ENCODE data around the gene SMIM22.
A peak's percentile ranks its signal among the peaks of the same experiment; 100 is the strongest.

The SMIM22 gene

GRCh38 chr16:4769306-4769638, 25.9 kb upstream of the SMIM22 start:
- ChIA-PET CTCF (no interaction called here), POLR2A (no interaction called here)
- Histone ChIP-seq H3K27ac (ENCODE audit: insufficient read depth in 1 of 2, low read depth in 1 of 2, low read length in 2 of 2, poor library complexity in 1 of 2, severe bottlenecking in 2 of 2) (no peak overlapping the region), H3K9me3 (ENCODE audit: control extremely low read depth in 1 of 5, control insufficient read depth in 4 of 5, insufficient read depth in 2 of 5, low read depth in 1 of 5, low read length in 4 of 5) (no peaks in the 10 kb centered on the region), H3K27me3 (replicated peaks in 2 of 5; ENCODE audit: control insufficient read depth in 4 of 5, insufficient read depth in 5 of 5, low read length in 4 of 5) (no peaks in the 10 kb centered on the region), H3K36me3 (ENCODE audit: control insufficient read depth in 4 of 4, insufficient read depth in 4 of 4, low read length in 3 of 4) (peaks cover 0 to 5% (median 2%) of the 10 kb centered on the region in 4 experiments), H3K4me1 (ENCODE audit: control extremely low read depth in 1 of 4, control insufficient read depth in 4 of 4, insufficient read depth in 4 of 4, low read length in 3 of 4) (peaks cover 7 to 31% (median 25%) of the 10 kb centered on the region in 4 experiments), H3K4me3 (ENCODE audit: control insufficient read depth in 1 of 7, extremely low read depth in 1 of 7, insufficient read depth in 4 of 7, low read depth in 2 of 7, low read length in 6 of 7) (peak overlapping the region in 3 of 7 experiments; percentile 72 to 89 (median 78))
- peak in 1 of 3 donors; percentile 5 for DNase-seq
- WGBS (ENCODE audit: insufficient coverage), result 90% methylated on average over 7 of the region's 7 CpGs

GRCh38 chr16:4771646-4772045, 23.5 kb upstream of the SMIM22 start:
- no peak overlapping the region for H3K4me3 ChIP-seq (ENCODE audit: control insufficient read depth in 1 of 7, extremely low read depth in 1 of 7, insufficient read depth in 4 of 7, low read depth in 2 of 7, low read length in 6 of 7)
- no peak overlapping the region for H3K27ac ChIP-seq (ENCODE audit: insufficient read depth in 1 of 2, low read depth in 1 of 2, low read length in 2 of 2, poor library complexity in 1 of 2, severe bottlenecking in 2 of 2)
- peak in 2 of 3 donors; percentile 18 to 29 for DNase-seq
- POLR2A ChIA-PET, result no interaction called here
- H3K27me3 ChIP-seq (replicated peaks in 2 of 5; ENCODE audit: control insufficient read depth in 4 of 5, insufficient read depth in 5 of 5, low read length in 4 of 5), result no peaks in the 10 kb centered on the region
- no peaks in the 10 kb centered on the region for H3K36me3 ChIP-seq (ENCODE audit: control insufficient read depth in 4 of 4, insufficient read depth in 4 of 4, low read length in 3 of 4)
- 90% methylated on average over 2 of the region's 3 CpGs for WGBS (ENCODE audit: insufficient coverage)
- H3K4me1 ChIP-seq (ENCODE audit: control extremely low read depth in 1 of 4, control insufficient read depth in 4 of 4, insufficient read depth in 4 of 4, low read length in 3 of 4), result peaks cover 2 to 17% (median 11%) of the 10 kb centered on the region in 4 experiments
- no peaks in the 10 kb centered on the region for H3K9me3 ChIP-seq (ENCODE audit: control extremely low read depth in 1 of 5, control insufficient read depth in 4 of 5, insufficient read depth in 2 of 5, low read depth in 1 of 5, low read length in 4 of 5)
- CTCF ChIA-PET, result no interaction called here

GRCh38 chr16:4772351-4772750, 22.8 kb upstream of the SMIM22 start:
- Histone ChIP-seq H3K36me3 (ENCODE audit: control insufficient read depth in 4 of 4, insufficient read depth in 4 of 4, low read length in 3 of 4) (no peaks in the 10 kb centered on the region), H3K27ac (ENCODE audit: insufficient read depth in 1 of 2, low read depth in 1 of 2, low read length in 2 of 2, poor library complexity in 1 of 2, severe bottlenecking in 2 of 2) (no peak overlapping the region), H3K4me3 (ENCODE audit: control insufficient read depth in 1 of 7, extremely low read depth in 1 of 7, insufficient read depth in 4 of 7, low read depth in 2 of 7, low read length in 6 of 7) (no peak overlapping the region), H3K27me3 (replicated peaks in 2 of 5; ENCODE audit: control insufficient read depth in 4 of 5, insufficient read depth in 5 of 5, low read length in 4 of 5) (no peaks in the 10 kb centered on the region), H3K4me1 (ENCODE audit: control extremely low read depth in 1 of 4, control insufficient read depth in 4 of 4, insufficient read depth in 4 of 4, low read length in 3 of 4) (peaks cover 2 to 16% (median 11%) of the 10 kb centered on the region in 4 experiments), H3K9me3 (ENCODE audit: control extremely low read depth in 1 of 5, control insufficient read depth in 4 of 5, insufficient read depth in 2 of 5, low read depth in 1 of 5, low read length in 4 of 5) (no peaks in the 10 kb centered on the region)
- POLR2A ChIA-PET, result no interaction called here
- CTCF ChIA-PET, result no interaction called here
- WGBS (ENCODE audit: insufficient coverage), result 100% methylated on average over 3 of the region's 5 CpGs
- DNase-seq, result no peak

GRCh38 chr16:4775005-4775404, 20.2 kb upstream of the SMIM22 start:
- Histone ChIP-seq H3K9me3 (ENCODE audit: control extremely low read depth in 1 of 5, control insufficient read depth in 4 of 5, insufficient read depth in 2 of 5, low read depth in 1 of 5, low read length in 4 of 5) (no peaks in the 10 kb centered on the region), H3K27me3 (replicated peaks in 2 of 5; ENCODE audit: control insufficient read depth in 4 of 5, insufficient read depth in 5 of 5, low read length in 4 of 5) (no peaks in the 10 kb centered on the region), H3K4me1 (ENCODE audit: control extremely low read depth in 1 of 4, control insufficient read depth in 4 of 4, insufficient read depth in 4 of 4, low read length in 3 of 4) (no peaks in the 10 kb centered on the region), H3K4me3 (ENCODE audit: control insufficient read depth in 1 of 7, extremely low read depth in 1 of 7, insufficient read depth in 4 of 7, low read depth in 2 of 7, low read length in 6 of 7) (no peak overlapping the region), H3K36me3 (ENCODE audit: control insufficient read depth in 4 of 4, insufficient read depth in 4 of 4, low read length in 3 of 4) (no peaks in the 10 kb centered on the region), H3K27ac (ENCODE audit: insufficient read depth in 1 of 2, low read depth in 1 of 2, low read length in 2 of 2, poor library complexity in 1 of 2, severe bottlenecking in 2 of 2) (no peak overlapping the region)
- no peak for DNase-seq
- CTCF ChIA-PET, result no interaction called here
- WGBS (ENCODE audit: insufficient coverage), result 94% methylated on average over 12 of the region's 13 CpGs
- POLR2A ChIA-PET, result no interaction called here

GRCh38 chr16:4776141-4776705, 18.9 kb upstream of the SMIM22 start:
- WGBS (ENCODE audit: insufficient coverage), result 94% methylated on average over 2 of the region's 2 CpGs
- ChIA-PET POLR2A (no interaction called here), CTCF (no interaction called here)

GRCh38 chr16:4777339-4778049, 17.7 kb upstream of the SMIM22 start:
- no peak overlapping the region for H3K27ac ChIP-seq (ENCODE audit: insufficient read depth in 1 of 2, low read depth in 1 of 2, low read length in 2 of 2, poor library complexity in 1 of 2, severe bottlenecking in 2 of 2)
- CTCF ChIA-PET, result no interaction called here
- no peaks in the 10 kb centered on the region for H3K27me3 ChIP-seq (replicated peaks in 2 of 5; ENCODE audit: control insufficient read depth in 4 of 5, insufficient read depth in 5 of 5, low read length in 4 of 5)
- H3K4me1 ChIP-seq (ENCODE audit: control extremely low read depth in 1 of 4, control insufficient read depth in 4 of 4, insufficient read depth in 4 of 4, low read length in 3 of 4), result no peaks in the 10 kb centered on the region
- no peaks in the 10 kb centered on the region for H3K36me3 ChIP-seq (ENCODE audit: control insufficient read depth in 4 of 4, insufficient read depth in 4 of 4, low read length in 3 of 4)
- DNase-seq, result no peak
- WGBS (ENCODE audit: insufficient coverage), result 95% methylated on average over 14 of the region's 17 CpGs
- H3K9me3 ChIP-seq (ENCODE audit: control extremely low read depth in 1 of 5, control insufficient read depth in 4 of 5, insufficient read depth in 2 of 5, low read depth in 1 of 5, low read length in 4 of 5), result no peaks in the 10 kb centered on the region
- POLR2A ChIA-PET, result no interaction called here
- no peak overlapping the region for H3K4me3 ChIP-seq (ENCODE audit: control insufficient read depth in 1 of 7, extremely low read depth in 1 of 7, insufficient read depth in 4 of 7, low read depth in 2 of 7, low read length in 6 of 7)

More at GRCh38 chr16:4776141-4776705, 18.9 kb upstream of the SMIM22 start:
- Histone ChIP-seq H3K27me3 (replicated peaks in 2 of 5; ENCODE audit: control insufficient read depth in 4 of 5, insufficient read depth in 5 of 5, low read length in 4 of 5) (no peaks in the 10 kb centered on the region), H3K9me3 (ENCODE audit: control extremely low read depth in 1 of 5, control insufficient read depth in 4 of 5, insufficient read depth in 2 of 5, low read depth in 1 of 5, low read length in 4 of 5) (no peaks in the 10 kb centered on the region), H3K27ac (ENCODE audit: insufficient read depth in 1 of 2, low read depth in 1 of 2, low read length in 2 of 2, poor library complexity in 1 of 2, severe bottlenecking in 2 of 2) (no peak overlapping the region), H3K4me3 (ENCODE audit: control insufficient read depth in 1 of 7, extremely low read depth in 1 of 7, insufficient read depth in 4 of 7, low read depth in 2 of 7, low read length in 6 of 7) (no peak overlapping the region), H3K4me1 (ENCODE audit: control extremely low read depth in 1 of 4, control insufficient read depth in 4 of 4, insufficient read depth in 4 of 4, low read length in 3 of 4) (no peaks in the 10 kb centered on the region), H3K36me3 (ENCODE audit: control insufficient read depth in 4 of 4, insufficient read depth in 4 of 4, low read length in 3 of 4) (no peaks in the 10 kb centered on the region)
- no peak for DNase-seq

- POLR2A ChIA-PET, result no interaction called here
- 100% methylated on average over 3 of the region's 5 CpGs for WGBS (ENCODE audit: insufficient coverage)
- H3K27me3 ChIP-seq (replicated peaks in 2 of 5; ENCODE audit: control insufficient read depth in 4 of 5, insufficient read depth in 5 of 5, low read length in 4 of 5), result no peaks in the 10 kb centered on the region
- H3K4me3 ChIP-seq (ENCODE audit: control insufficient read depth in 1 of 7, extremely low read depth in 1 of 7, insufficient read depth in 4 of 7, low read depth in 2 of 7, low read length in 6 of 7), result no peak overlapping the region
- H3K27ac ChIP-seq (ENCODE audit: insufficient read depth in 1 of 2, low read depth in 1 of 2, low read length in 2 of 2, poor library complexity in 1 of 2, severe bottlenecking in 2 of 2), result no peak overlapping the region
- H3K4me1 ChIP-seq (ENCODE audit: control extremely low read depth in 1 of 4, control insufficient read depth in 4 of 4, insufficient read depth in 4 of 4, low read length in 3 of 4), result no peaks in the 10 kb centered on the region
- H3K9me3 ChIP-seq (ENCODE audit: control extremely low read depth in 1 of 5, control insufficient read depth in 4 of 5, insufficient read depth in 2 of 5, low read depth in 1 of 5, low read length in 4 of 5), result no peaks in the 10 kb centered on the region
- CTCF ChIA-PET, result no interaction called here
- no peaks in the 10 kb centered on the region for H3K36me3 ChIP-seq (ENCODE audit: control insufficient read depth in 4 of 4, insufficient read depth in 4 of 4, low read length in 3 of 4)
- DNase-seq, result no peak
These were observed 17.1 kb upstream of the SMIM22 start for GRCh38 chr16:4778050-4778392.

Data from common myeloid progenitor, CD34-positive (primary cell).